GM15510 (cell line): ENCODE data around the gene ANKS1B.

Source experiments
- POLR2A ChIP-seq: IDR thresholded peaks from 3 replicates; pipeline ENCODE4 v1.6.1; 2011; ENCODE audit warnings: borderline replicate concordance; ENCODE audit not compliant: insufficient read length; ENCODE audit errors: extremely low read depth

ANKS1B gene

DNA sequence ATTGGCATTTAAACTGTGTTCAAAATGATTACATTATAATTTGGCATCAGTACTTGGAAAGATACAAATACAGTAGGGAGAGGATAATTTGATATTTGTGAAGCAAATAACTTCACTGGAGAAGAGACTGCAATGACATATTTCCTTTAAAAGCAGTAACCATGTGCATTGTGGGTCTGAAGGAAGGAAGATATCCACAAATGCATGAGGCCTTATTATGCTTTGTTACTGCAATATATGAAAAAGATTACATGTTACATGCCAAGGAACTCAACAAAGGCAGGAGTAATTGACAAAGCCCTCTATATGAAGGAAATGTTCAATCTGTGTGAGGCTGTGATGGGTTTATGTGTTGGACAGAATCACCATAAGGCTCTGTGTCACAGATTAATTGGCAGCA is 948.2 kb downstream of the ANKS1B start:
- TF ChIP-seq POLR2A, result no peak

DNA sequence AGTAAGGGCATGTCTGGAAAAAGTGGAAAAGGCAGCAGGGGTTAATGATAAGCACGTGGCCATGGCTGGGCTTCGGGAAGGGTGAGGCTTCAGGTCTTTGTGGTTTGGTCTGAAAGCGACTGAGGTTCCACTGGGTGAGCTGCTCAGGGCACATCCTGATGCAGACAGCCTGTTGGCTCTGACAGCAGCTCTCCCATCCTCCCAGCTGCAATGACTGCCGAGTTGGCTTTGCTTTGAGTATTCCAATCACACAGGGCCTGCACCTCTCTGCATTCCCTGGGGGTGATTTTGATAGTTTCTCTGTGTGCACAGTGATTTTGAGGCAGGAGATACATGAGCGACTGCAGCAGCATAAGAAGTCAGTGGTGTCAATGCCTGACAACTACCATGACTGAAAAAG is 948.9 kb downstream of the ANKS1B start:
- TF ChIP-seq POLR2A, result no peak

DNA sequence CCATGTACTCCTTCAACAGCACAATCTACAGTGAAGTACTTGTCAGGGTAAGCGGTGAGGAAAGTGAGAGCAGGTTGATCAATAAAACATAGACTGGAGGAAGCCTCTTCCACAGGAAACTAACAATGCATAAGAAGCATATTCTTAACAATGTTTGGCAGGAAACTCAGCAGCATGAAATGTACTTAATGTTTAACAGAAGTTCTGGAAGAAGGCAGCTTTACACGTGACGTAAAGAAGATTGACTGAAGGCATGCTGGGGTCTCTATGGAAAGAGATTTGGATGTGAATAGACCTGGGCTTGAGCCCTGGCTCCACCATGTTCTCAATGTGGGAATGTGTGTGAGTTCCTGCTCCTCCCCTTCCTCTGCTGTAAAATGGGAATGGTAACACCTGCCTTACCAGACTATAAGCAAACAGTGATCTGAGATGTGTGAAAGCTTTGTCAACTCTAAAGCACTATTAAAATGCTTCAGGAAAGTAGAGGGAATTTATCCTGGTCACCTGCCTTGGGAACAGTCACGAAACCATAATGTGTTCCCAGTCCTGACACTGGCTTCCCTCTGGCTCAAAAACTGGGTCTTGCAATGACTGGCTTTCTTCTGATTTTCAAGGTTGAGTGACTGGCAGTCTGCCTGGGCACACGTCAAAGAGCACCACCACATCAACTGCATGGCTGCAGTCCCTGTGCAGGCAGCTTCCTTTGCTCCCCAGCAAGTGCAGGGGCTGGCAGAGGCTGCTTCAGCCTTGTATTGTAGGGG is 955.0 kb downstream of the ANKS1B start:
- TF ChIP-seq POLR2A, result no peak

DNA sequence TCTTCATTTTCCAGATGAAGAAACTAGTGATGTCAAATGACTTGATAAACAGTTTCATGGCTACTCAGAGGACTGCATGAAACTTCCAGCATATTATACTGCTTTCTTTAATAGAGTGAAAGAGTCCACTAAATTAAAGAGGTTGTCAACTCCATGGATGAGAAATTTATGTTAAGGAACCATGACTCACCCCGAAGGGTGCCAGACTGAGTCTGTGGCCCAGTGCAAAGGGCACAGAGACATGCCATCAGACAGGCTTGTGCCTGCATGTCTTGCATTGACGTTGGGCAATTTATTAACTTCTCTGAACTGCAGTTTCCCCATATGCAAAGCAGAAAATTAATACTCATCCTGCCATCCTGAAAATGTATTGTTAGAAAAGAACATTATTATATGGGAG is 957.3 kb downstream of the ANKS1B start:
- TF ChIP-seq POLR2A, result no peak

DNA sequence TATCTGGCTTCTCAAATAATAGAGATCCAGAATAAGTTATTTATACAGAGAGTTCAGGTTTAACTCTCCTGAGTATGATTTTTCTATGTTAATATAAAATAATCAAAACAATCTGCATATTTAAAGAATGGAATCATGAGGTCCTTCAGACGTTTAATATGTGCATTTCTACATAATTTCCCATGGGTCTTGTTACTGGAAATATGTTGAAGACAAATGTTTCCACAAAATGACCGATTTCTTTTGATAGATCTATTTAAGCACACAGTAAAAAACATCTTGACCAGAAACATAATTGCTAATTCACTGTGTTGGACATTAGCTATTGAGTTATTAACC is 957.7 kb downstream of the ANKS1B start:
- TF ChIP-seq POLR2A, result no peak

DNA sequence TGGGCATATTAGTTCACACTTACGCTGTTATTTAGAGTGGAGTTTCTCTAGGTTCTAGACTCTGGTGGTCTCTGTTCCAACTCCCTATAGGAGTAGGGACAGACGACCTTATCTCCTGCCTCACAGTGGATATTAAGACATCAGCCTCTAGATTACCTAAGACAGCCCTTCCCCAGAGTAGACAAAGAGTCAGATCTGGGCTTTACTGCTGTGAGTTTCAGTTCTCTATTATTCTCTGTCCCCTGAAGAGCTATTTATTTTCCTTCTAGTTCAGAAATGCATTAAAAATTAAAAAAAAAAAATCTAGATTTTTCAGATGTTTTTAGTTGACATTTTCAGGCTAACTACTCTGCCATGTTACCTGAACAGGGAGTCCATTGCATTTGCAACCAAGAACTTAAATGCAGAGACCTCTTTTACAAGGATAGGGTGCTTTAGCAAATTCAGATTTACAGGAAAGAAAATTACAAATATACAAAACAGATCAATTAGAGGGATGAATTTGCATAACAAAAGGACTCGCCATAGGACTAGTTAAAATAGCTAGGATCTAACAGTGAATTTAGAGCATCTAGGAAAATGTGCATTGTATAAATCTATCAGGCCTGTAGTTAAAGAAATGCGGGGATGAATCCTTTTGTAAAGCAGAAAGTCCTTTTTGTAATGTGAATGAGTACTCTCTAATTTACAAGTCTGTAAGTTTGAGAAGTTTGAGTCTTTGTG is 958.2 kb downstream of the ANKS1B start:
- no peak for TF ChIP-seq POLR2A

DNA sequence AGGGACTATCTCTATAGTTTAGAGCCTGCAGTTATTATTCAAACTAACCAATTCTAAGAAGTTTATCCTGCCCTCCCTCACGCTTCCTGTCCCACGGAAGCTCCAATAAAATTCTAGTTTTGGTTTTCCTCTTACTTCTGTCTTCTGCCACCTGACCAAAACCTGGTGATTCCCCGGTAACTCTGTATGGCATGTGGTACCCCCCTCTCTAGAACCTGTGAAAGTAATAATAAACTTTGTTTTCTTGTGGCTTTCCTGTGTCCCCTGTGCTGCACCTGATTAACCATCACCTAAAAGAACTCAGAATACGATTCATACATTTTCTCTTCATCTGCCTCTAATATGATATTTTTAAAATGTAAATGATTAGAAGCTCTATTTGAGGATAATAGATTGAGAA is 959.9 kb downstream of the ANKS1B start:
- no peak for TF ChIP-seq POLR2A

DNA sequence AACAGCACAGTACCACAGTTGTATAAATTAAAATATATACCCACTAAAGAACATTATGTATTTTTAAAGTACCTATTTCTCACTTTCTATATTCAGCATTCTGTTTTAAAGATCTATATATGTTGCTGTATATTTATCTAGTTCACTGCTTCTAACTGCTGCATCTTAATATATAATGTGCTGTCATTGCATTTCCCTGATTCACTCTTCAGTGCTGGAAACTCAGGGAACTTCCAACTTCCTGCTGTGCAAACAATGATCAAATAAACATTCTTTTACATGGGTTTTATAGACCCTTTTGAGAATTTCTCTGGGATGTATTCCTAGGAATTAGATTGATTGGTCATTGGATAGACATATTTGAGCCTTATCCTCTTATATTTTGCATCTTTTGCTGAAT is 960.5 kb downstream of the ANKS1B start:
- TF ChIP-seq POLR2A, result no peak

DNA sequence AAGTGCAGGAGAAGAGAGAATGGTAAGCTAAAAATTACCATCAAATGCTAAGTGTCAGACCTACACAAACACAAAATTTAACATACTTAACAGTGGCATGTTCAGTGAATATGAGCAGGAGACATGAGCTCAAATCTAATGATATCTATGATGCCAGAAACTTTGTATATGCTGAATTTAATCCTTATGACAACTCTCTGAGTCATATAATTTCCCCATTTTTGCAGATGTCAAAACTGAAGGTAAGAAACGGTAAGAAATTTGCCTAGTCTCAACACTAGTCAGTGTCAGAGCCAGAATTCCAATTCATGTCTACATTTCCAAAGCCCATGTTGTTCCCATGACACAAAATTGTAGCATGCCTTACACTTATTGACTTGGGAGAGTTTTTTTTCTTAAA is 963.9 kb downstream of the ANKS1B start:
- TF ChIP-seq POLR2A, result no peak

DNA sequence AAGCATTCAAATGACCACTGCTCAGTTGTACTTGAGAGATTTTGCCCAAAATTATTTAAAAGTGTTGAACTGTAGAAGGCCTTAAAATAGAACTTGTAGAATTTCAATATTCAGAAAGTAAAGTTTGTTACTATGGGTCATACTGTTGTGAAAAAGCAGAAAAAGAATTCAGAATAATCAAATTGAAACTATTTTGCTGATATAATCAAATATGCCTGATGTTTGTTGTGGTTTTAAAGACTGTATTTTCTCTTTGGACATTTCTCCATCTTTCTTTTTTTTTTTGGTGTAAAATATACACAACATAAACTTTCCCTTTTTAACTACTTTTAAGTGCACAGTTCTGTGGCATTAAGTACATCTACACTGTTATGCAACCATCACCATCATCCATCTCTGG is 964.9 kb downstream of the ANKS1B start:
- no peak for TF ChIP-seq POLR2A

DNA sequence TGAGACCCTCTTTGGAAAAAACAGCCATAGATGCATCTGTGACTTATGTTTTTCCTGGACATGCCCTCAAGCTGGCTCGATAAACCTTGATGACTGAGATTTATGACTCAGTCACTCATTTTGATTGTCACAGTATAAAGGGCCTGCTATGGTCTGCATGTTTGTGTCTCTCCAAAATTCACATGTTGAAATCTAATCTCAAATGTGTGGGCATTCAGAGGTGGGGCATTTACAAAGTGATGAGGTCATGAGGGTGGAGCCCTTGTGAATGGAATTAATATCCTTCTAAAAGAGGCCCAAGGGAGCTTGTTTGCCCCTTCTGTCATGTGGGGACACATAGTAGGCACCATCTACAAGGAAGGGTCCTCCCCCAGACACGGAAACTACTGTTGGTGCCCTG is 966.8 kb downstream of the ANKS1B start:
- no peak for TF ChIP-seq POLR2A

DNA sequence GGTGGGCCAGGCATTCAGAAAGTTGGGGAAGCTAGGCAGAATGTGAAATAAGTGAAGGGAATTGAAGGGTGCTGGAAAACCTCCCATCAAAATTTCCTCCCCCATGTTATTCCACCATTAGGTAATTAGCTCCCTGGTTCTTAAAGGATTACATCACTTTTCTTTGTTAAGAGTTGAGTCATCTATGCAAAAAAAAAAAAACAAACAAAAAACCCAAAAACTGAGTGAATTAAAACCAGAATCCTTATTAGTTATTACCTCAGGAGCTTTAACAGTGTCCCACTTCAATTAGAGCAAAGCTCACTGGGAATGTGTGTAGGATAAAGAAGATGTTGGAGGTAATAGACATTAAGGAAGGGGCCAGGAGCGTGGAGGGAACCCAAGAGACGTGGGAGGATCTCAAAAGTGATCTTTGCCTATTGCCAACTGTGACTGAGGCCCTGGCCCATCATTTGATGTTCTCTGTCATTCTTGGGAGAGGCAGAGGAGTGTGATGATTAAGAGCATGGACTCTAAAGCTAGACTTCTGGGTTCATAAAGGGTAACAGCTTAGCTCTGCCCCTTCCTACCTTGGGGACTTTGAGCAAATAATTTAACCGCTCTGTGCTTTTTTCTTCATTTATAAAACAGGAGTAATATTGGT is 975.0 kb downstream of the ANKS1B start:
- no peak for TF ChIP-seq POLR2A

DNA sequence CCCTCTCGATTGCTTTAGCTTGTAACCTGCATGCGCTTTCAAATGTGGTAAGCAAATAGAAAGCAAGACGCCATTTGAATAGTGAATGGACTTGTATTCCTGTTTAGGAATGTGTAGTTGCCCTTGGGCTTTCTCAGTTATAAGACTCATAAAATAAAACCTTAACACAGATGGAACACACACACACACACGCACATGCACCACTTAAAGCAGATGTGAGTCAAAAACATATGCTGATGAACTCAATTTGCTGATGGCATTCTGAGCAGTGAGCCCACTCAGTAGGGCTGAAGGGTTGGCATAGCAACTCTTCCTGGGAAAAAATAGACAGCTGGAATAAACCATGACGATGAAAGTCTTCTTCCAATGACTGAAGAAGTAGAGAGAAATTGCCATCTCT is 979.1 kb downstream of the ANKS1B start:
- no peak for TF ChIP-seq POLR2A

DNA sequence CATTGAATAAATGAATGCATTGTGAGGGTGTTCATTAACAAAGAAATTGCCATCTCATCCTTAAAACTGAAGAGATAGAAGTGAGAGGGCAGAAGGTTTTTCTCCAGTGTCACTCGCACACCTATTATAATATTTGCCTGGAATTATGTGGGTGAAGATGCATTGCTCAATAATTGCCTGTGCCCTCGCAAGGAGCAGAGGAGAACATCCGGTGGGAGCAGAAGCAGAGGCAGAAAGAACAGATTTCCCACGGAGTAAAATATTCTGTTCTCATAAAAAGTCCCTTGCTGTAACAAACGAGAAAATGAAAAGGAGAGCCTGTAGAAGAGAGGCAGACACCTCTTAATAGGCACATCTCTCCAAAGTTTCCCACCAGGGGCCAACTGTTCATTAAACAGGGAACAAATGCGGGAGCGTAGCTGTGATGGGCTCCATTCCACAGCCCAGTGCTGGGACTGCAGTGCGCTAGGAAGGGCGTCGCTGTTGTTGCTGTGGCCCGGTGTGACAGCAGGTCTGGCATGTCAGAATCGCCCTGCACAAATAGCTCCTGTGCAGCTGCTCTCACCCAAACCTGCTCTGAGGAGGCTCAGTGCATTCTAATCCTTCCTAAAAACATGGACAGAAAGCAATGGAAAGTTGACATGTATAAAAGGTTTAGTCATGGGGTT is 979.8 kb downstream of the ANKS1B start:
- no peak for TF ChIP-seq POLR2A

DNA sequence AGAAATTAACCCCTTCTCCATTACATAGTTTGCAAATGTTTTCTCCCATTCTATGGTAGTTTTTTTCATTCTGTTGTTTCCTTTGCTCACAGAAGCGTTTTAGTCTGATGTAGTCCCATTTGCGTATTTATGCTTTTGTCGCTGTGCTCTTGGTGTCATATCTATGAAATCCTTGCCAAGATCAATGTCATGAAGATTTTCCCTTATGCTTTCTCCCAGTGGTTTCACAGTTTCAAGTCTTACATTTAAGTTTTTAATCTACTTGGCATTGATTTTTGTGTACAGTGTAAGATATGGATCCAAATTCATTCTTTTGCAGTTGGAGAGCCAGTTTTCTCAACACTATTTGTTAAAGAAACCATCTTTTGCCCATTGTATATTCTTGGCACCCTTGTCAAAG is 982.0 kb downstream of the ANKS1B start:
- TF ChIP-seq POLR2A, result no peak

DNA sequence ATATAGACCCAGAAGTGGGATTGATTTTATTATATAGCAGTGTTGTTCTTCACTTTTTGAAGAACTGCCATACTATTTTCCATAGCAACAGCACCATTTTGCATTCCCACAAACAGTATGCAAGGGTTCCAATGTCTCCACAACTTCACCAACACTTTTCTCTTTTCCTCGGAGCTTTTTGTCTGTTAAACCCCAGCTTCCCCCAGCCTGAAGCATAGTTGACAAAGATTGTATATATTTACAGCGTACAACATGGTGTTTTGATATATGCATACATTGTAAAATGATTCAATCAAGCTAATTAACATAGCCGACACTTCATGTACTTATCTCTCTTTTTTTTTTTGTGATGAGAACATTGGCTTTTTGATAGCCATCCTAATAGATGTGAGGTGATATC is 982.6 kb downstream of the ANKS1B start:
- TF ChIP-seq POLR2A, result no peak

DNA sequence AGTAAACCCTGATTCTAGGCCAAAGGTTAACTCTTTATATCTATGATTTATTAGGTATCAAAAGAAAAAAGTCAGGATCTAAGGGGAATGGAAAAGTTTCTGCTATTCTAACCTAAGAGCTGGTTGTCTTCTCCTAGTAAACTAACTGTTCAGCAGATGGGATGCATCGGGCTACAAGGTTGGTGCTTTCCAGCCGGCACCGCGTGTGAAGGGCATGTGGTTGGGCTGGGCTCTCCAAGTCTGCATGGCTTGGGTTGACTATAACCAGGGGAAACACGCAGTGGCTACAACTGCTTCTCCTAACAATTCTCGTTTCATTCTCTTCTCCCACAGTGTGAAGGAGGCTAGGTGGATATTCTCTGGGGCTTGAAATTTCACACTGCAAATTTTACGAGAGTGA is 985.2 kb downstream of the ANKS1B start:
- TF ChIP-seq POLR2A, result no peak
